ENCODE data around the gene COL15A1.

The COL15A1 gene

DNA sequence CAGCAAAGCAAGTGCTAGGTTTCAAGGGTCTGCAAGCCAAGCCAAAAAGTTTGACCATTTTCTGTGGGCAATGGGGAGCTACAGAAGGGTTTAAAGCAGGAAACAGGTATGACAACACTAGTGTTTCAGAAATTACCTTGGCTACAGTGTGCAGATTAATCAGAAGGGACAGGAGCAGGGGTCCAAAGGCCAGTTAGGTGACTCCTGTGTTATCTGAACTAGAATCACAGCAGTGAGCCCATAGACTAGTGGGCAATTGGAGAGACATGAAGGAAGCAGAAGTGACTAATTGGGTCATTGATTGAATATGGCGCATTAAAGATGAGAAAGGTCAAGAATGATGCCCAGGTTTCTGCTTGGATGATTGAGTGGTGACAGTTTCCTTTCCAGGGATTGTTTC is 119.8 kb downstream of the COL15A1 start:
- no peak for DNase-seq

DNA sequence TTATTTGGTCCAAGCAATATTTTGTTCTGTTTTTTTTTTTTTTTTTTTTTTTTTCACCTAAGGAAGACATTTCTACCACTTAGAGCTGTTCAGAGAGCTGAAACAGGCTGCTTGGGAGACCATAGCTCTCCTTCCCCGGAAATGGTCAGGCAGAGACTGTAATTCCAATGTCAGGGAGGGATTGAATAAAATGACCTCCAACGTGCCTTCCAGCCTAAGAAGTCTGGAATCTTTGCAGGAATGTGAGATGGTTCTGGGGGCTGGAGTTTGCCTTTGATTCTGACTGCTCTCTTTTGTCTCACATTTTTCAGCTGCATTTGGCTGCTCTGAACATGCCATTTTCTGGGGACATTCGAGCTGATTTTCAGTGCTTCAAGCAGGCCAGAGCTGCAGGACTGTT is 122.9 kb downstream of the COL15A1 start:
- no peak for DNase-seq

- no peak for DNase-seq
Observed at GRCh38 chr9:99069075-99069474, 125.4 kb downstream of the COL15A1 start.

DNA sequence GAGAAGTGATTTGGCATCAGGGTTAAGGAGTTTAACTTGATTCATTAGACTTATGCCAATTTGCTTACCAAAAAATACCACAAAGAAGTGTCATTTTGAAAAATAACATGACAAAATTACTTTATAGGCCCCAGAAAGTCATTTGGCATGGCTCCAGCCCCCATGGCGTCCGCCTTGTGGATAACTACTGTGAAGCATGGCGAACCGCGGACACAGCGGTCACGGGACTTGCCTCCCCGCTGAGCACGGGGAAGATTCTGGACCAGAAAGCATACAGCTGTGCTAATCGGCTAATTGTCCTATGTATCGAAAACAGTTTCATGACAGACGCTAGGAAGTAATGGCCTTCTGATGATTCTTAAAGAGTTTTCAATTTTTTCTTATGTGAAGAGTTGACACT is 125.8 kb downstream of the COL15A1 start:
- no peak for DNase-seq

GRCh38 chr9:99070681-99071080 is 127.0 kb downstream of the COL15A1 start:
- DNase-seq = no peak

DNA sequence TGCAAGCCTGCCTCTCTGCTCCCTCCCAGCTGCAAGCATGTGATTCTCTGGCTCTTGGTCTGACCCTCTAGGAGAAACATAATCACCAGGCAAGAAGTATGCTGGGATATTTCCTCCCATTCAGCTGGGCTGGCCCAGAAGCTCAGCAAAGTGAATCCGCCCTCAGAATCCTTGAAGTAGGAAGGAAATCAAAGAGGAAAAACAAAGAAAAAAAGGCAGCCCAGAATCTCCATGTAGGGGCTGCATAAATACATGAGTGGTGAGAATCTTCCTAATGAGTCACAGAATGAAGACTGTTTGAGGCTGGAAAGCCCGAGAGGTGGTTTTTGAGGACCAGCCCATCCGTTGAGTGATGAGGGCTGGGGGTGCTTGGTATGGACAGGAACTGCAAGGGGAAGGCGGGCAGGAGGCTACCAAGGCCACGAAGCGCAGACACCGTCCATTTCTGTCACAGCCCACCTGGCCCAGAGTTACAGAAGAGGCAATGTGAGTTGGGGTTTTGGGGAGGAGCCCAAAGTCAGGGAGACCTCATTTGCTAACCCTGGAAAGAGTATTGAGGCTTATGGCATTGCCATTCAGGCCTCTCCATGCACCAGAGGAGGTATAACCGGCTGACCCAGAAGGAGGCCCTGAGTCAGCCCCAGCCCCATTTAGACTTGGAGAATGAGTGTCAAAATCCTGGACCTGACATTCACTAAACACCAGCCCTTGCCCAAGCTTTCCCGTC is 127.8 kb downstream of the COL15A1 start:
- DNase-seq = no peak

DNA sequence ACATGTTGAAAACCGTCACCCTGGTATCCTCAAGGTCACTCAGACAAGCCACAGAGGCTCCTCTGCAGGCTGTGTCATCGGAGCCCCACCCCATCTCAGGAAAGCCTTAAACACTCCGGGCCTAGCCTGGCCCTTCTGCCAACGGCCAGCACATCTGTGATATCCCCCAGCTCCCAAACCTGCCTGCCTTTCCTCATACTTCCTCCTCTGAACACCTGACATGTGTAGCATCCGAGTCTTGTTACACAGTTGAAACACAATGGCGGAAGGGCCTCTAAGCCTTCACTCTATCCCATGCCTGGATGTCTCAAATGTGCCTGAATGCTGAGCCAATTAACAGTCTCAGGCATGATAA is 128.3 kb downstream of the COL15A1 start:
- no peak for DNase-seq

DNA sequence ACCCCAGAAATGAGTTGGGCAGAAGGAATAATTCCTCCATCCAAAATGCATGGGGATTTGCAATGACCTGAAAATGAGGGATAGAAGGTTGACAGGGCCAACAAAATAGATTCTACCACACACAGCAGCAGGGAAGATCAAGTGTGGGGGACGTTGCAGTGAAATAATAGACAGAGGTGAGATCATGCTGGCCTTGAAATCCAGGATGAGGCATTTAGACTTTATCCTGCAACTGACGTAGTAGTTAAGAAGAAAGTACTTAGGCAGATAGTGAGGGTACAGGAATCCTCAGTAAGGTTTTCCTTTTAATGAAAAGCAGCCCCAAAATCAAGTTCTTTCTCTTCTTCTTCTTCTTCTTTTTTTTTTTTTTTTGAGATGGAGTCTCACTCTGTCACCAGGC is 129.6 kb downstream of the COL15A1 start:
- DNase-seq = no peak

GRCh38 chr9:99073985-99074901 is 130.5 kb downstream of the COL15A1 start:
- no peak for DNase-seq

DNA sequence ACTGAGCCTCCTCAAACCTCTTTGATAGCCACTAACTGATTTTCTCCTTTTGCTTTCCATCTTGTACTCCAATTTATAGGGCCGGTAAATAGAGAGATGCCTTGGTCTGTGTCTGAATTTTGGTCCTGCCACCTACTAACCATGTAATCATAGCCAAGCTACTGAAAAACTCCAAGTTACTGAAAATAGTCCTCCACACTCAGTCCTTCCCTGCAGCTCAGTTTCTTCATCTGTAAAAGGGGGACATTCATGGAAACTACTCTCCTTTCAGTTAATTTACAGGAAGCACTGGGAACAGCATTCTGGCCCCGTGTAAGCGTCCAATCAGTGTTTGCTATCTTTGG is 131.2 kb downstream of the COL15A1 start:
- DNase-seq = no peak

- no peak for DNase-seq
Observed at GRCh38 chr9:99075246-99075912, 131.7 kb downstream of the COL15A1 start.

- no peak for DNase-seq
Observed at GRCh38 chr9:99076030-99076429, 132.3 kb downstream of the COL15A1 start.

- no peak for DNase-seq
Observed at GRCh38 chr9:99076483-99077171, 132.9 kb downstream of the COL15A1 start.

- DNase-seq = no peak
Observed at GRCh38 chr9:99078717-99079116, 135.0 kb downstream of the COL15A1 start.

DNA sequence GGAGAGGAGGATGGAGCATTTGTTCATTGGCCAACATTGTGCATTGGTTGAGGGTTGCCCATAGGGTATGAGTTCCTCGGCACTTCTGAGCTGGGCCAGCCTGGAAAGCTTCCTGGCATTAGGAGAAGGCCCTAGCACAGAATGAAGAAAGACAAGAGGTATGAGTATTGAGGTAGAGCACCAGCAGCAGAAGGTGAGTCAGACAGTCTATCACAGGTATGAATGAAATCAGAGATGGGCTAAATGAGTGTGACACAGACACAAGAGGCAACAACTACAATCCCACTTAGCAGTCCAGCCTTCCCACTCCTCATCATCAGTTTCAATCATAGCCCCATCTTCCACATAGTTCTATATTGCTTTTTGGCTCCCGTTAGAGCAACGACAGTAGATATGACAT is 135.8 kb downstream of the COL15A1 start:
- DNase-seq = no peak

DNA sequence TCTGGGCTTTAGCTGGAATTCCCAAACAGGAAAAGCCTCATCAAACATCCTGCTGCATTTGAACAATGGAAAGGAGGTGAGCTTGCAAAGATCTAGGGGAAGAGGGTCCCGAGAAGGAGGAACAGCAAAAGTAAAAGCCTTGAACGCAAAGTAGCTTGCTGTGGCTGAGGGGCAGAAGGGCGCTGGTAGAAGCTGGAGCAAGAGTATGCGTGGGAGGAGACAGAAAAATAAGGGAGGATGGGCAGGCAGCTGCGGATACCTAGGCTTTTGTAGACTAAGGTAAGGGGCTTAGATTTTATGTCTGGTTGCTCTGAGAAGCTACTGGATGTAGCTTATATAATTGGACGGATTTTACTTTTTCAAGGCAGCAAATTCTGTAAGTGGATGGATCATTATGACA is 139.3 kb downstream of the COL15A1 start:
- DNase-seq = no peak

DNA sequence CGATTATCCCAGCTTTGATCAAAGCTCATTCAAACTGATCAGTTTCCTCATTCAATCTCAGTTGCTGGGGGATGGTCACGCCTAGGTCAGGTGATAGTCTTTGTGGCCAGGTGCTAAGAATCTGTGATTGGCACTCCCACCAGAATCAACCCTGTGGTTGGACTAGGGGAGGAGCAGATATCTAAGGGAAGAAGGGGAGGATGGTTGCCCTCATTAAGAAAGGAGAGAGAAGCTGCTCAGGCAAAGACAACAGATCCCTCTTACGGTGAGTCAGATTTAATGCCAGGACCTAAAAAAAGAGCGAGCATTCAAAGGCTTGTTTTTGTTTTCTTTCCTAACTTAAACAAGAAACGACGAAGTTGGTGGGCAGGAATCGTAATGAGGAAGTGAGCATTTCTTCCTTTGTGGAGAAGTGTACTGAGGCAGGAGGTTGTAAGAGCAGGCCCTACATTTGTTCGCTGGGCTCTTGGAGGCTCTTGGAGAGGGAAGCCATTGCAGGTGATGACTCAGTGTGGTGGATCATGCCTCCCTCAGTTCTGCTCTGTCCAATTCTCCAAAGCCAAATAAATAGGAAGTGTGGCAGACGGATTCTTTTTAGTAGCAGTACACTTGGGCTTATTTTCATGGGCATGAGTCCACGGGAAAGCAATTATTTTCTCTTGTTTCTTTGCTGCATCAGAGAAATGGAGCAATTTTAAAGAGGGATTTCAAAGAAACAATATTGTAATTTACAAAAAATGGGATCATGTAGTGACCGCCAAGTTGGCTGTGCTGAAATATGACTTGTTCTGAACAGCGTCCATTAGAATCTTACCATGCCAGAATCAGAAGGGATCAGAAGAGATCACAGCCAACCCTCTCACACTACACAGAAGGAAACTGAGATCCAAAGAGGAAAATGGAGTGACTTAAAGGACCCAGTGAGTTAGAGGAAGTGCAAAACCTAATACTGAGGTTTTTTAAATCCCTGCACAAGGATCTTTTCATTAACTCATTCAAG is 142.5 kb downstream of the COL15A1 start:
- no peak for DNase-seq

DNA sequence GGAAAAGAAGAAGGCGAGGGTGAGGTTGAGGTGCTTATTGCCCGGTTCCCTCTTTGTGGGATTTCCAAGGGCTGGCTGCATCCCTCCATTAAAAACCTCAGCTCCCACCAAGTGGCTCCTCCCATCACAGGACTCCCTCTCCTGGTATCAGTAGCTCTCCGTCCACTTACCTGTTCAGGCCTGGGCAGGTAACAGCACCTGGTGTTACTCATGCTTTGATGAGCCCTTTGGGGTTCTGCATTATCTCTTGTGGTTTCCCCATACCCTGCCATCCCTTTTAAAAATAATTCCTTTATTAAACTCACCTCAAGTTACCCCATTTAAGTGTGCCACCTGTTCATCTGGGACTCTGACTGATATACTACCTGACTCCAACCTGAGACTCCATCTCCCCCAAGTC is 143.8 kb downstream of the COL15A1 start:
- DNase-seq = no peak

- DNase-seq = no peak
Observed at GRCh38 chr9:99090336-99091130, 146.8 kb downstream of the COL15A1 start.

DNA sequence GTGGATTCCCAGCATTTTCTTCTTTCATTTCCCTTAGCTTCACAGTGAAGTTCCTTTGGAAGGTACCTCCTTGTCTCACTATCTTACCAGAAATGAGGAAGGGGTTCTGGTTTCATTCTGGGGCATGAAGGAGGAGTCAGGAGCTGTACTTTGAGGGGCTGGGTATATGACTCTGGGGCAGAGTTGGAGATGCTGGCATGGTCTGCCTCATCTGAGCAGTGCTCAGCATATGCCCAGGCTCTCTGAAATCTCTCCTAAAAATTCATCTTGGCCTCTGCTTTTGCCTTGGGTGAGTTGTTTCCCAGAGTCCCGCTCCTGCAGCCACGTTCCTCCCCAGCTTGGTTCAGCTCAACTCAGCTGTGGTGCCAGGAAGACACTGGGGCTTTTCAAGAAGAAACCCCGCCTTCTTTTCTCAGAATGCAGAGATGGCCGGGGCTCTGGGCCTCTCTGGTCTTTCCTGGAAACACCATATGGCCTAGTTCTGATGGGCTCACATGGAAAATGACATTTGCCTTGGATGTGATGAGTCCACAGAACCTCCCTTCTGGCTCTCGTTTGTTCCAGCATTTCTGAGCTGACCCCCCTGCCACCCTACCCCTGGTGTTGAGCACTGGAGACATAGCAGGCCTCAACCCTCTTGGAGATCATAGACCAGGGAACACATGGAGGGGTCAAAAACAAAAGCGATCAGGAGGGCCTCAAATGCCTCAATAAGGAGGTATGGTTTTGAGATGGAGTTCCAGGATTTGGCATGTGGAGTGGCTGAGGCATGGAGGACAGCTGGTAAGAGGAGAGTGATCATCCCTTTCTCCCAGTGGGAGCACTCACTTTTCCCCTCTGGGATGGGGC is 149.2 kb downstream of the COL15A1 start:
- DNase-seq = no peak
